Measurements from ENCODE around the gene NCSTN.

GRCh38 chr1:160330119-160330518 is 13.1 kb upstream of the NCSTN start:
- TF ChIP-seq GATA3 (IDR thresholded peaks at IDR 0.05; ENCODE audit: low read depth, low read length) (no peak), GATA2 (IDR thresholded peaks at IDR 0.05; ENCODE audit: low read depth, low read length) (no peak)

Data from SH-SY5Y (cell line).